ENCODE results near the gene SLC39A11. TPM values are rescaled to one million over a fixed set of nuclear protein-coding genes. Genes with fewer than 3 reads are reported as not detected.

SLC39A11 gene
- total and polyA plus RNA-seq, 2 donors (not counting 1 experiment from before 2014, with no cell fraction given) = 12.7 to 27.4 TPM

DNA sequence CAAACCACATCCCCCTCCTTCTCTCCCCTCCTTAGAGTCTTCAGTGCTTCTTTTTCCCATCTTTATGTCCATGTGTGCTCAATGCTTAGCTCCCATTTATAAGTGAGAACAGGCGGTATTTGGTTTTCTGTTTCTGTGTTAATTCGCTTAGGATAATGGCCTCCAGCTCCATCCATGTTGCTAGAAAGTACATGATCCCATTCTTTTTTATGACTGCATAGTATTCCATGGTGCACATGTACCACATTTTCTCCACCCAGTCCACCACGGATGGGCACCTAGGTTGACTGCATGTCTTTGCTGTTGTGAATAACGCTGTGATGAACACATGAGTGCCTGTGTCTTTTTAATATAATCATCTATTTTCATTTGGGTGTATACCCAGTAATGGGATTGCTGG is 44.3 kb downstream of the SLC39A11 start:
- Histone ChIP-seq H4K20me1 (ENCODE audit: control insufficient read depth, extremely low read depth, insufficient read depth, low read length) (no peaks in the 10 kb centered on the region), H3K36me3 (ENCODE audit: control insufficient read depth, insufficient read depth, low read length) (no peaks in the 10 kb centered on the region), H3K4me2 (ENCODE audit: extremely low read depth, insufficient read depth, low read length) (no peak overlapping the region), H3K79me2 (ENCODE audit: control insufficient read depth, insufficient read depth, low read length) (no peaks in the 10 kb centered on the region), H3K9me3 (ENCODE audit: control insufficient read depth, insufficient read depth, low read depth, low read length) (no peaks in the 10 kb centered on the region), H3K4me1 (ENCODE audit: control insufficient read depth, extremely low read depth, insufficient read depth, low read length) (peaks cover 4% of the 10 kb centered on the region), H2AFZ (ENCODE audit: low read length) (no peak overlapping the region), H3K27me3 (ENCODE audit: control insufficient read depth, insufficient read depth, low read length) (no peaks in the 10 kb centered on the region), H3K4me3 (replicated peaks in 1 of 4; ENCODE audit: control extremely low read depth in 1 of 4, insufficient read depth in 1 of 4, low read depth in 3 of 4, low read length in 4 of 4) (no peak overlapping the region), H3K27ac (ENCODE audit: insufficient read depth, low read length) (no peak overlapping the region), H3K9ac (ENCODE audit: insufficient read depth, low read length) (no peak overlapping the region)
- TF ChIP-seq, protein P1, sequence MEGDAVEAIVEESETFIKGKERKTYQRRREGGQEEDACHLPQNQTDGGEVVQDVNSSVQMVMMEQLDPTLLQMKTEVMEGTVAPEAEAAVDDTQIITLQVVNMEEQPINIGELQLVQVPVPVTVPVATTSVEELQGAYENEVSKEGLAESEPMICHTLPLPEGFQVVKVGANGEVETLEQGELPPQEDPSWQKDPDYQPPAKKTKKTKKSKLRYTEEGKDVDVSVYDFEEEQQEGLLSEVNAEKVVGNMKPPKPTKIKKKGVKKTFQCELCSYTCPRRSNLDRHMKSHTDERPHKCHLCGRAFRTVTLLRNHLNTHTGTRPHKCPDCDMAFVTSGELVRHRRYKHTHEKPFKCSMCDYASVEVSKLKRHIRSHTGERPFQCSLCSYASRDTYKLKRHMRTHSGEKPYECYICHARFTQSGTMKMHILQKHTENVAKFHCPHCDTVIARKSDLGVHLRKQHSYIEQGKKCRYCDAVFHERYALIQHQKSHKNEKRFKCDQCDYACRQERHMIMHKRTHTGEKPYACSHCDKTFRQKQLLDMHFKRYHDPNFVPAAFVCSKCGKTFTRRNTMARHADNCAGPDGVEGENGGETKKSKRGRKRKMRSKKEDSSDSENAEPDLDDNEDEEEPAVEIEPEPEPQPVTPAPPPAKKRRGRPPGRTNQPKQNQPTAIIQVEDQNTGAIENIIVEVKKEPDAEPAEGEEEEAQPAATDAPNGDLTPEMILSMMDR (conservative IDR thresholded peaks at IDR 0.05 in 1 of 2, IDR thresholded peaks at IDR 0.05 in 1 of 2; ENCODE audit: low read depth in 1 of 2, low read length in 2 of 2) = no peak
- no peak for TF ChIP-seq EZH2 (IDR thresholded peaks at IDR 0.05; ENCODE audit: low read length, missing control alignments)
- DNase-seq (ENCODE audit: low read depth in 2 of 2) = no peak

DNA sequence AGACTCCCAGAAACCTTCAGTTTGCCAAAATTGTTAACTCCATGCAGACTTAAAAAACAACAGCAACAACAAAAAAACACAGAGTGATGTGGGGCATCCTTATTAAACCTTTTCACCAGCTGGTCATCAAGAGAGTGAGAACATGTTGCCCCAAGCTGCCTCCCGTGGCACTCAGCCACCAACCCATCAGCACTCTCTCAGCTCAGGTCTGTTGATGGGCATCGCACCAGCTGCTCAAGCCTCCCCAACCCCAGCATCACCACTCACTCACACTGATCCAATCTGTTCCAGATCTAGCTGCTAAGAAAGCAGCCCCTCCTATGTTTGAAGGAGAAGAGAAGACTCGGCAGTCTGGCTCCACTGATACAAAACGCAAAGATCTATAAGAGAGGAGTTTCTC is 46.8 kb downstream of the SLC39A11 start:
- TF ChIP-seq EZH2 (IDR thresholded peaks at IDR 0.05; ENCODE audit: low read length, missing control alignments) = no peak
- TF ChIP-seq, protein P1 (conservative IDR thresholded peaks at IDR 0.05 in 1 of 2, IDR thresholded peaks at IDR 0.05 in 1 of 2; ENCODE audit: low read depth in 1 of 2, low read length in 2 of 2) = no peak
- Histone ChIP-seq H4K20me1 (ENCODE audit: control insufficient read depth, extremely low read depth, insufficient read depth, low read length) (no peaks in the 10 kb centered on the region), H3K27me3 (ENCODE audit: control insufficient read depth, insufficient read depth, low read length) (no peaks in the 10 kb centered on the region), H3K9ac (ENCODE audit: insufficient read depth, low read length) (no peak overlapping the region), H3K36me3 (ENCODE audit: control insufficient read depth, insufficient read depth, low read length) (no peaks in the 10 kb centered on the region), H2AFZ (ENCODE audit: low read length) (no peak overlapping the region), H3K4me3 (replicated peaks in 1 of 4; ENCODE audit: control extremely low read depth in 1 of 4, insufficient read depth in 1 of 4, low read depth in 3 of 4, low read length in 4 of 4) (no peak overlapping the region), H3K4me2 (ENCODE audit: extremely low read depth, insufficient read depth, low read length) (no peak overlapping the region), H3K4me1 (ENCODE audit: control insufficient read depth, extremely low read depth, insufficient read depth, low read length) (peaks cover 5% of the 10 kb centered on the region), H3K9me3 (ENCODE audit: control insufficient read depth, insufficient read depth, low read depth, low read length) (no peaks in the 10 kb centered on the region), H3K79me2 (ENCODE audit: control insufficient read depth, insufficient read depth, low read length) (no peaks in the 10 kb centered on the region), H3K27ac (ENCODE audit: insufficient read depth, low read length) (no peak overlapping the region)
- DNase-seq (ENCODE audit: low read depth in 2 of 2) = no peak

GRCh38 chr17:73043686-73044581 is 48.6 kb downstream of the SLC39A11 start:
- Histone ChIP-seq H3K4me1 (ENCODE audit: control insufficient read depth, extremely low read depth, insufficient read depth, low read length) (peaks cover 5% of the 10 kb centered on the region), H3K79me2 (ENCODE audit: control insufficient read depth, insufficient read depth, low read length) (no peaks in the 10 kb centered on the region), H2AFZ (ENCODE audit: low read length) (no peak overlapping the region), H3K27me3 (ENCODE audit: control insufficient read depth, insufficient read depth, low read length) (no peaks in the 10 kb centered on the region), H4K20me1 (ENCODE audit: control insufficient read depth, extremely low read depth, insufficient read depth, low read length) (no peaks in the 10 kb centered on the region), H3K4me3 (replicated peaks in 1 of 4; ENCODE audit: control extremely low read depth in 1 of 4, insufficient read depth in 1 of 4, low read depth in 3 of 4, low read length in 4 of 4) (peak overlapping the region in 1 of 4 experiments; percentile 0), H3K36me3 (ENCODE audit: control insufficient read depth, insufficient read depth, low read length) (no peaks in the 10 kb centered on the region), H3K4me2 (ENCODE audit: extremely low read depth, insufficient read depth, low read length) (peak overlapping the region; percentile 67), H3K9ac (ENCODE audit: insufficient read depth, low read length) (no peak overlapping the region), H3K9me3 (ENCODE audit: control insufficient read depth, insufficient read depth, low read depth, low read length) (no peaks in the 10 kb centered on the region), H3K27ac (ENCODE audit: insufficient read depth, low read length) (peak overlapping the region; percentile 44)
- no peak for TF ChIP-seq EZH2 (IDR thresholded peaks at IDR 0.05; ENCODE audit: low read length, missing control alignments)
- TF ChIP-seq, protein P1 (conservative IDR thresholded peaks at IDR 0.05 in 1 of 2, IDR thresholded peaks at IDR 0.05 in 1 of 2; ENCODE audit: low read depth in 1 of 2, low read length in 2 of 2) = no peak
- peak; percentile 67 to 99 for DNase-seq (ENCODE audit: low read depth in 2 of 2)

Data from fibroblast of lung (primary cell).